ENCODE measurements around the gene ITPR1. TPM values are rescaled to one million over a fixed set of nuclear protein-coding genes. Genes with fewer than 3 reads are reported as not detected.

ITPR1 gene
- polyA plus RNA-seq, 1 donor from 2014 or later, result 2.1 TPM

- Histone ChIP-seq H3K79me2 (replicated peaks; ENCODE audit: insufficient read depth, low read length) (no peaks in the 10 kb centered on the region), H3F3A (ENCODE audit: insufficient read depth, low read length, poor library complexity, severe bottlenecking) (no peaks in the 10 kb centered on the region), H3K27ac (ENCODE audit: low read length) (no peak overlapping the region), H3K9me2 (ENCODE audit: insufficient read depth, low read length) (no peaks in the 10 kb centered on the region), H3K9me3 (ENCODE audit: low read length) (no peaks in the 10 kb centered on the region), H3K27me3 (ENCODE audit: insufficient read depth, low read depth, low read length) (no peaks in the 10 kb centered on the region), H3K4me2 (ENCODE audit: low read length) (no peak overlapping the region), H4K20me1 (ENCODE audit: insufficient read depth) (no peaks in the 10 kb centered on the region), H2AFZ (ENCODE audit: low read depth, low read length) (no peak overlapping the region), H3K4me3 (ENCODE audit: low read length) (no peak overlapping the region), H3K9ac (ENCODE audit: low read length) (no peak overlapping the region), H3K36me3 (ENCODE audit: insufficient read depth, low read length) (no peaks in the 10 kb centered on the region)
- TF ChIP-seq SMC3 (conservative IDR thresholded peaks at IDR 0.05; ENCODE audit: poor library complexity), result no peak
- TF ChIP-seq CTCF (IDR thresholded peaks at IDR 0.05; ENCODE audit: poor library complexity, severe bottlenecking), result no peak
- no peak for TF ChIP-seq EZH2 (IDR thresholded peaks at IDR 0.05; ENCODE audit: borderline replicate concordance, insufficient read depth, low read length, poor library complexity, severe bottlenecking)
- TF ChIP-seq POLR2AphosphoS5 (IDR thresholded peaks at IDR 0.05), result no peak
- TF ChIP-seq MXI1 (conservative IDR thresholded peaks at IDR 0.05; ENCODE audit: poor library complexity, severe bottlenecking), result no peak
- TF ChIP-seq RAD21 (conservative IDR thresholded peaks at IDR 0.05), result no peak
Measured at GRCh38 chr3:4475804-4476203, 17.3 kb upstream of the ITPR1 start.

- no peak for TF ChIP-seq EP300 (conservative IDR thresholded peaks at IDR 0.05; ENCODE audit: poor library complexity, severe bottlenecking)
- TF ChIP-seq SMC3 (conservative IDR thresholded peaks at IDR 0.05; ENCODE audit: poor library complexity), result no peak
- TF ChIP-seq POLR2AphosphoS5 (IDR thresholded peaks at IDR 0.05), result no peak
- no peak for TF ChIP-seq REST (IDR thresholded peaks at IDR 0.05; ENCODE audit: borderline replicate concordance)
- Histone ChIP-seq H4K20me1 (ENCODE audit: insufficient read depth) (no peaks in the 10 kb centered on the region), H3K27ac (ENCODE audit: low read length) (no peak overlapping the region), H3F3A (ENCODE audit: insufficient read depth, low read length, poor library complexity, severe bottlenecking) (no peaks in the 10 kb centered on the region), H3K36me3 (ENCODE audit: insufficient read depth, low read length) (no peaks in the 10 kb centered on the region), H3K4me2 (ENCODE audit: low read length) (no peak overlapping the region), H3K9ac (ENCODE audit: low read length) (no peak overlapping the region), H3K4me3 (ENCODE audit: low read length) (no peak overlapping the region), H3K9me3 (ENCODE audit: low read length) (no peaks in the 10 kb centered on the region), H3K27me3 (ENCODE audit: insufficient read depth, low read depth, low read length) (no peaks in the 10 kb centered on the region), H3K79me2 (replicated peaks; ENCODE audit: insufficient read depth, low read length) (no peaks in the 10 kb centered on the region), H2AFZ (ENCODE audit: low read depth, low read length) (no peak overlapping the region), H3K9me2 (ENCODE audit: insufficient read depth, low read length) (no peaks in the 10 kb centered on the region)
Measured at GRCh38 chr3:4476496-4476895, 16.7 kb upstream of the ITPR1 start.

GRCh38 chr3:4478261-4478660 lies 14.9 kb upstream of the ITPR1 start:
- no peak overlapping the region for H3K4me3 ChIP-seq (ENCODE audit: low read length)
- no peaks in the 10 kb centered on the region for H3K9me3 ChIP-seq (ENCODE audit: low read length)
- H3F3A ChIP-seq (ENCODE audit: insufficient read depth, low read length, poor library complexity, severe bottlenecking), result no peaks in the 10 kb centered on the region
- H3K4me2 ChIP-seq (ENCODE audit: low read length), result no peak overlapping the region
- no peak overlapping the region for H2AFZ ChIP-seq (ENCODE audit: low read depth, low read length)
- H3K27me3 ChIP-seq (ENCODE audit: insufficient read depth, low read depth, low read length), result no peaks in the 10 kb centered on the region
- H3K79me2 ChIP-seq (replicated peaks; ENCODE audit: insufficient read depth, low read length), result no peaks in the 10 kb centered on the region
- TF ChIP-seq EP300 (conservative IDR thresholded peaks at IDR 0.05; ENCODE audit: poor library complexity, severe bottlenecking) (no peak), TAF1 (IDR thresholded peaks at IDR 0.05; ENCODE audit: low read depth) (no peak), CTCF (IDR thresholded peaks at IDR 0.05; ENCODE audit: poor library complexity, severe bottlenecking) (no peak), REST (IDR thresholded peaks at IDR 0.05; ENCODE audit: borderline replicate concordance) (no peak), EZH2 (IDR thresholded peaks at IDR 0.05; ENCODE audit: borderline replicate concordance, insufficient read depth, low read length, poor library complexity, severe bottlenecking) (no peak), POLR2AphosphoS5 (IDR thresholded peaks at IDR 0.05) (no peak), MXI1 (conservative IDR thresholded peaks at IDR 0.05; ENCODE audit: poor library complexity, severe bottlenecking) (no peak), SMC3 (conservative IDR thresholded peaks at IDR 0.05; ENCODE audit: poor library complexity) (no peak), RAD21 (conservative IDR thresholded peaks at IDR 0.05) (no peak)
- no peak overlapping the region for H3K27ac ChIP-seq (ENCODE audit: low read length)
- no peaks in the 10 kb centered on the region for H4K20me1 ChIP-seq (ENCODE audit: insufficient read depth)
- H3K9me2 ChIP-seq (ENCODE audit: insufficient read depth, low read length), result no peaks in the 10 kb centered on the region
- no peaks in the 10 kb centered on the region for H3K36me3 ChIP-seq (ENCODE audit: insufficient read depth, low read length)
- no peak overlapping the region for H3K9ac ChIP-seq (ENCODE audit: low read length)

Data from neural cell (in vitro differentiated cells).